ENCODE data around the gene PRPF40B. TPM values are rescaled to one million over a fixed set of nuclear protein-coding genes. Genes with fewer than 3 reads are reported as not detected.

Gene PRPF40B
- total RNA-seq, 4 donors from 2014 or later: 14.6 to 24.0 (median 18.3) TPM

GRCh38 chr12:49687941-49688340, 64.6 kb downstream of the PRPF40B start:
- H3K9me3 ChIP-seq: no peaks in the 10 kb centered on the region
- ATAC-seq: no peak
- peaks cover 0 to 23% (median 0%) of the 10 kb centered on the region in 3 donors for H3K4me1 ChIP-seq
- H3K27me3 ChIP-seq: no peaks in the 10 kb centered on the region
- TF ChIP-seq POLR2AphosphoS5 (IDR thresholded peaks at IDR 0.05) (no peak), POLR2A (IDR thresholded peaks at IDR 0.05) (no peak), EP300 (IDR thresholded peaks at IDR 0.05) (no peak)
- WGBS, 2 donors (ENCODE audit: low coverage in 1 of 2): 92% methylated on average over 2 of the region's 2 CpGs; no CpG with 5 or more reads in 1 of the 2 donors
- no peak overlapping the region for H3K4me3 ChIP-seq
- no peak overlapping the region for H3K27ac ChIP-seq
- no peaks in the 10 kb centered on the region for H3K36me3 ChIP-seq

GRCh38 chr12:49689237-49689636, 65.9 kb downstream of the PRPF40B start:
- no peak overlapping the region for H3K27ac ChIP-seq
- no peaks in the 10 kb centered on the region for H3K27me3 ChIP-seq
- 62 to 67% methylated on average over 2 of the region's 2 CpGs for WGBS, 2 donors (ENCODE audit: low coverage in 1 of 2)
- H3K4me1 ChIP-seq: peaks cover 0 to 23% (median 0%) of the 10 kb centered on the region in 3 donors
- H3K4me3 ChIP-seq: no peak overlapping the region
- TF ChIP-seq POLR2A (IDR thresholded peaks at IDR 0.05) (no peak), CTCF (IDR thresholded peaks at IDR 0.05) (no peak), POLR2AphosphoS5 (IDR thresholded peaks at IDR 0.05) (no peak), EP300 (IDR thresholded peaks at IDR 0.05) (no peak)
- no peaks in the 10 kb centered on the region for H3K36me3 ChIP-seq
- no peaks in the 10 kb centered on the region for H3K9me3 ChIP-seq
- ATAC-seq: no peak

- Histone ChIP-seq H3K36me3 (no peaks in the 10 kb centered on the region), H3K4me1 (peaks cover 0 to 23% (median 0%) of the 10 kb centered on the region in 3 donors), H3K9me3 (no peaks in the 10 kb centered on the region), H3K27me3 (no peaks in the 10 kb centered on the region), H3K4me3 (no peak overlapping the region), H3K27ac (no peak overlapping the region)
- no peak for TF ChIP-seq CTCF (IDR thresholded peaks at IDR 0.05)
- TF ChIP-seq POLR2A (IDR thresholded peaks at IDR 0.05): no peak
- TF ChIP-seq POLR2AphosphoS5 (IDR thresholded peaks at IDR 0.05): no peak
- no peak for TF ChIP-seq EP300 (IDR thresholded peaks at IDR 0.05)
- no peak for ATAC-seq
Measured at GRCh38 chr12:49689785-49690184, 66.4 kb downstream of the PRPF40B start.

GRCh38 chr12:49692851-49693250, 69.5 kb downstream of the PRPF40B start:
- H3K4me1 ChIP-seq: peaks cover 0 to 20% (median 0%) of the 10 kb centered on the region in 3 donors

GRCh38 chr12:49693931-49694444, 70.6 kb downstream of the PRPF40B start:
- Histone ChIP-seq H3K9me3 (no peaks in the 10 kb centered on the region), H3K27me3 (no peaks in the 10 kb centered on the region), H3K36me3 (no peaks in the 10 kb centered on the region), H3K4me1 (peaks cover 0 to 19% (median 0%) of the 10 kb centered on the region in 3 donors), H3K4me3 (no peak overlapping the region), H3K27ac (no peak overlapping the region)
- ATAC-seq: no peak
- 85 to 93% methylated on average over 4 to 8 of the region's 8 CpGs for WGBS, 2 donors (ENCODE audit: low coverage in 1 of 2)
- no peak for TF ChIP-seq POLR2AphosphoS5 (IDR thresholded peaks at IDR 0.05)
- TF ChIP-seq POLR2A (IDR thresholded peaks at IDR 0.05): no peak
- no peak for TF ChIP-seq CTCF (IDR thresholded peaks at IDR 0.05)

More at GRCh38 chr12:49692851-49693250, 69.5 kb downstream of the PRPF40B start:
- H3K4me3 ChIP-seq: no peak overlapping the region
- no peak for TF ChIP-seq POLR2AphosphoS5 (IDR thresholded peaks at IDR 0.05)
- no peak for TF ChIP-seq EP300 (IDR thresholded peaks at IDR 0.05)
- TF ChIP-seq CTCF (IDR thresholded peaks at IDR 0.05): no peak
- no peak for TF ChIP-seq POLR2A (IDR thresholded peaks at IDR 0.05)
- H3K27ac ChIP-seq: no peak overlapping the region
- 56 to 90% methylated on average over 3 of the region's 3 CpGs for WGBS, 2 donors (ENCODE audit: low coverage in 1 of 2)
- H3K36me3 ChIP-seq: no peaks in the 10 kb centered on the region
- ATAC-seq: no peak
- H3K27me3 ChIP-seq: no peaks in the 10 kb centered on the region
- no peaks in the 10 kb centered on the region for H3K9me3 ChIP-seq

Small RNAs within 50 kb of the gene (small RNA-seq; reads per million reads assigned to genes)
- gene HIGD1AP9: 0 reads per million in 4 donors
- gene POLR2KP1: 0 reads per million in 4 donors
- gene RNU6-834P: 0 reads per million in 4 donors

Other genes with a start within 250 kb of the PRPF40B start
- under 1 TPM in 3 of 4 donors, not detected in 1; 0.13 to 0.69 (median 0.31) TPM for gene KCNH3, start 84.5 kb upstream of the PRPF40B start, total RNA-seq
- 10 to 100 TPM; 35.3 to 62.5 (median 51.1) TPM for gene MCRS1, start 55.4 kb upstream of the PRPF40B start, total RNA-seq
- under 1 TPM in 2 of 4 donors, not detected in 2; 0.31 to 0.69 TPM for gene FAM186B, start 17.9 kb upstream of the PRPF40B start, total RNA-seq
- 10 to 100 TPM; 10.4 to 15.4 (median 12.6) TPM for gene FMNL3, start 83.8 kb downstream of the PRPF40B start, total RNA-seq
- gene TMBIM6, start 118.0 kb downstream of the PRPF40B start, total RNA-seq: 100 to 1,000 TPM; 251 to 408 (median 329) TPM
- 10 to 100 TPM; 15.3 to 27.5 (median 19.0) TPM for gene NCKAP5L, start 204.9 kb downstream of the PRPF40B start, total RNA-seq
- 1 to 10 TPM; 2.6 to 4.7 (median 3.4) TPM for gene BCDIN3D, start 219.5 kb downstream of the PRPF40B start, total RNA-seq